ENCODE results near the gene CYP24A1. TPM values are rescaled to one million over a fixed set of nuclear protein-coding genes. Genes with fewer than 3 reads are reported as not detected.

CYP24A1 gene
- total RNA-seq, 1 experiment from 2014 or later = 1.2 TPM

DNA sequence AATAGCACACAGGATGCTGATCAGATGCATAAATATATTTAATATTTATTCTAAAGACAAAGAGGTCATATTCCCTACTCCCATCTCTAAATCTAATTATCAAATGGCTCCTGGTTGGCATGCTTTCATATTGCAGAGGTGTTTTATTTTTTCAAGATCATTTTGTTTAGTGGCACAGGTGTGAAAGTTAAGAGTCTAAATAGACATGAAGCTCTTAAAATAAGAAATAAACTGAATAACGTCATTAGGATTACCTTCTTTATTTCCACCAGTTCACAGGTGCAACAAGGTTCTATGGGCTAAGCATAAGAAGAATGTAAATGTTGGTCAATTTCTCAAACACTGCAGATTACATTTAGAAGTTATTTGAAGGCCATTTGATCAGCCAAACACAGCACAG is 7.1 kb upstream of the CYP24A1 start:
- BruUV-seq (replicated peaks) = no TSS peak
- H3K27me3 ChIP-seq (ENCODE audit: low read length) = peaks cover 11% of the 10 kb centered on the region; the same call in 1 of the 2 replicates
- no peaks in the 10 kb centered on the region for H3K9me2 ChIP-seq (replicated peaks; ENCODE audit: low read length)
- DNase-seq (no peak), ATAC-seq (no peak)
- CTCF ChIA-PET = no interaction called here
- H3K4me3 ChIP-seq (ENCODE audit: low read length) = no peak overlapping the region
- no peak overlapping the region for H2AFZ ChIP-seq (ENCODE audit: low read length)
- H3K9ac ChIP-seq (ENCODE audit: low read length) = no peak overlapping the region
- H3K4me1 ChIP-seq (ENCODE audit: insufficient read depth, low read length) = peaks cover 13% of the 10 kb centered on the region
- H3K79me2 ChIP-seq (ENCODE audit: low read length) = no peaks in the 10 kb centered on the region
- no peaks in the 10 kb centered on the region for H3F3A ChIP-seq (ENCODE audit: low read length, unreplicated experiment)
- no peak for TF ChIP-seq EZH2phosphoT487 (IDR thresholded peaks at IDR 0.05; ENCODE audit: borderline replicate concordance, low read length)
- TF ChIP-seq EZH2 (IDR thresholded peaks at IDR 0.05; ENCODE audit: low read length, unreplicated experiment) = no peak
- TF ChIP-seq CTCF (conservative IDR thresholded peaks at IDR 0.05; ENCODE audit: low read depth, low read length) = no peak
- no peaks in the 10 kb centered on the region for H3K36me3 ChIP-seq (ENCODE audit: low read depth, low read length)
- no peaks in the 10 kb centered on the region for H3K9me3 ChIP-seq (ENCODE audit: low read length)
- no peaks in the 10 kb centered on the region for H4K20me1 ChIP-seq (ENCODE audit: low read length)
- no peak overlapping the region for H3K4me2 ChIP-seq (ENCODE audit: low read length)
- POLR2A ChIA-PET (ENCODE audit: unreplicated experiment) = interaction anchor here (0.6 kb wide), 1 partner anchor 584 kb away, joined by 3 read pairs; no protein-coding TSS in a partner anchor
- intact Hi-C loops (cut with micrococcal nuclease) = no loop called here
- no peak overlapping the region for H3K27ac ChIP-seq (ENCODE audit: low read length)

DNA sequence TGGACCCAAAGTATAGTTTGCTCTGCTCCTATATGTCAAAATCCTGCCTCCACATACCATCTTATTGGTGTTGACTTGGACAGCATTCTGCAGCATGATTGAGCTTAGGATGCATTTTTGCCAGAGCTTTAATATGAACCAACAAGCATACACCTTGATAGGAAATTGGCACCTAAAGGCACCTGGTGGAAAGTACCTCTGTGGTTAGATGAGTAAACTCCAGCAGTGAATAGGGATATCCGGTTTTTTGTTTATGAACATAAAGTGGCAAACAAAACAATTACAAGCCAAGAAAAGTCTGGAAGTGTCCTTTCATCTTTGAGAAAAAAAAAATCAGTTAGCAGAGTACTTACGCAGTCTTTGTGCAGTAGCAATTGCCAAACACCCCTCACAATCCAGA is 6.2 kb upstream of the CYP24A1 start:
- intact Hi-C loops (cut with micrococcal nuclease) = no loop called here
- ATAC-seq (no peak), DNase-seq (peak; percentile 35)
- Histone ChIP-seq H3K4me3 (ENCODE audit: low read length) (no peak overlapping the region), H3K9me2 (replicated peaks; ENCODE audit: low read length) (no peaks in the 10 kb centered on the region), H3F3A (ENCODE audit: low read length, unreplicated experiment) (no peaks in the 10 kb centered on the region), H4K20me1 (ENCODE audit: low read length) (no peaks in the 10 kb centered on the region), H3K4me1 (ENCODE audit: insufficient read depth, low read length) (peaks cover 13% of the 10 kb centered on the region), H3K27ac (ENCODE audit: low read length) (no peak overlapping the region), H3K9ac (ENCODE audit: low read length) (no peak overlapping the region), H3K4me2 (ENCODE audit: low read length) (no peak overlapping the region), H3K9me3 (ENCODE audit: low read length) (no peaks in the 10 kb centered on the region), H3K79me2 (ENCODE audit: low read length) (no peaks in the 10 kb centered on the region), H2AFZ (ENCODE audit: low read length) (no peak overlapping the region), H3K27me3 (ENCODE audit: low read length) (peaks cover 11% of the 10 kb centered on the region; the same call in 1 of the 2 replicates), H3K36me3 (ENCODE audit: low read depth, low read length) (no peaks in the 10 kb centered on the region)
- POLR2A ChIA-PET (ENCODE audit: unreplicated experiment) = no interaction called here
- CTCF ChIA-PET = no interaction called here
- BruUV-seq (replicated peaks) = no TSS peak
- TF ChIP-seq CTCF (conservative IDR thresholded peaks at IDR 0.05; ENCODE audit: low read depth, low read length) = no peak
- no peak for TF ChIP-seq EZH2phosphoT487 (IDR thresholded peaks at IDR 0.05; ENCODE audit: borderline replicate concordance, low read length)
- no peak for TF ChIP-seq EZH2 (IDR thresholded peaks at IDR 0.05; ENCODE audit: low read length, unreplicated experiment)

DNA sequence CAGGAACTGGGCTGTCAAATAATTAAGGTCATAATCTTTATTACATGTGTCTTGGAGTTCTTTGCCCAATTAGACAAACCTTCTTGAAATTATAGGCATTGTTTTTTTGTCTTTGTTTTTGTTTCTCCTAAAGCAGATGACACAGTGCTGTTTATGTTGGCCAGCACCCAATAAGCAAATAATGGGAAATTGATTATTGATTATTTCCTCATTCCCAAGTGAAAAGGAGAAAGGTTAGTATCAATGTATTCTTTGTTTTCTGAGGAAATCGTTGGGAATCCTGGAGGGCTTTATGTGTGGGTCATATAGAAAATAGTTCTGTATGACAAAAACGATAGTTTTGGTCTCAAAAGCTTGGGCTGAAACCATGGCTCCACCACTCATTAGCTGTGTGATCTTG is 4.5 kb upstream of the CYP24A1 start:
- Histone ChIP-seq H3F3A (ENCODE audit: low read length, unreplicated experiment) (no peaks in the 10 kb centered on the region), H3K79me2 (ENCODE audit: low read length) (no peaks in the 10 kb centered on the region), H3K4me1 (ENCODE audit: insufficient read depth, low read length) (peaks cover 16% of the 10 kb centered on the region), H4K20me1 (ENCODE audit: low read length) (no peaks in the 10 kb centered on the region), H3K9me3 (ENCODE audit: low read length) (no peaks in the 10 kb centered on the region), H3K4me2 (ENCODE audit: low read length) (no peak overlapping the region), H2AFZ (ENCODE audit: low read length) (no peak overlapping the region), H3K4me3 (ENCODE audit: low read length) (no peak overlapping the region), H3K27ac (ENCODE audit: low read length) (no peak overlapping the region), H3K36me3 (ENCODE audit: low read depth, low read length) (no peaks in the 10 kb centered on the region), H3K27me3 (ENCODE audit: low read length) (0 out of 2 replicates have a peak, but pooled peaks cover 4% of the 10 kb centered on the region), H3K9ac (ENCODE audit: low read length) (no peak overlapping the region), H3K9me2 (replicated peaks; ENCODE audit: low read length) (no peaks in the 10 kb centered on the region)
- DNase-seq (no peak), ATAC-seq (no peak)
- POLR2A ChIA-PET (ENCODE audit: unreplicated experiment) = no interaction called here
- CTCF ChIA-PET = no interaction called here
- no TSS peak for BruUV-seq (replicated peaks)
- intact Hi-C loops (cut with micrococcal nuclease) = no loop called here
- TF ChIP-seq EZH2 (IDR thresholded peaks at IDR 0.05; ENCODE audit: low read length, unreplicated experiment) (no peak), CTCF (conservative IDR thresholded peaks at IDR 0.05; ENCODE audit: low read depth, low read length) (no peak), EZH2phosphoT487 (IDR thresholded peaks at IDR 0.05; ENCODE audit: borderline replicate concordance, low read length) (no peak)

Measured in PC-3 (cell line).